Transverse colon (tissue), 4 donors: ENCODE data around the gene ICA1.

Source experiments
- POLR2A ChIP-seq: fragments of 450-650 bp; IDR thresholded peaks from one replicate; pipeline ENCODE4 v1.6.1; 2016; ENCODE audit warnings: antibody characterized with exemption, mild to moderate bottlenecking, moderate library complexity
- POLR2AphosphoS5 ChIP-seq, 3 donors: sonication (generic); formaldehyde crosslinking; IDR thresholded peaks; one replicate each; pipeline ENCODE4 v1.6.1; 2016; ENCODE audit warnings: antibody characterized with exemption in 3 of 3
- TF ChIP-seq, protein P1 (sequence below), 5 experiments: fragments of 200-600 bp in 3 of 5; fragments of 450-650 bp in 2 of 5; sonication (generic) in 3 of 5; IDR thresholded peaks; 1 replicate in 2 of 5; 2 replicates in 3 of 5; pipeline ENCODE4 v1.5.1; 2016 to 2017; ENCODE audit warnings: antibody characterized with exemption in 5 of 5, inconsistent platforms in 3 of 5, mild to moderate bottlenecking in 2 of 5, moderate library complexity in 1 of 5

DNA sequence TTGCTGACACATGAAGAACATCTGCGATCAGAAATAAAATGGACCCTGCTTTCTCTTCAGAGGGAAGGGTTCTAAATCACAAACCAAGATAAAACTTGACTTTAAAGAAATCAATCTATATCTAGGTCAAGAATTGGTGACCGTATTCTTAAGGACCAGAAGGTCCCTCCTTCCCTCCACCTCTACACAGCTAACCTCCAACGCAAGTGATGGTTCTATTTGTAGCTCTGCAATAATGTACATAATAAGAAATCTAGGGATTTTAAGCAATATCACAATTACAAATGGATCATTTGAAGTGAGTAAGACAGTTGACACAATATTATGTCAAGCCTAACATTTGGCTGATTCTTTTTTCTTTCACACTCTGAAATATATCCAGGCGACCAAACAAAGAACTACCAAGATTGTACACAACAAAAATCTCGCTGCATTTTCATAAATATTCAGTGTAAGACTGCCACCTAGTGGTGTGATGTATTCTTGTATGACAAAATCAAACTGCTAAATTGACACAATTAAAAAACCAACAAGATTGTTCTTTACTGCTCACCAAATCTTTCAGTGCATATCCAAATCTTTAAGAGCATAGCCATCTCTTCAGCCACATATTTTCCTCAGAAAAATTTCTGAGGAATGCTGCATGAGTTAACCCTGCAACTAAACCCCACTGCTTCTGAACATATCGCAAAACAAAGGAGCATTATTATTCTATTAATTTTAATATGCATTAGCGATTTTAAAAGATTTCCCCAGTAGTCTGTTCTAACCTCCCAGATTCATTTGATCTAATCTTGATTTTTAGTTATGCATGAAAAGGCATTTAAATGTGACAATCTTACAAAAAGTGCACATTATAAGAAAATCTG is 44.5 kb downstream of the ICA1 start:
- TF ChIP-seq, protein P1, sequence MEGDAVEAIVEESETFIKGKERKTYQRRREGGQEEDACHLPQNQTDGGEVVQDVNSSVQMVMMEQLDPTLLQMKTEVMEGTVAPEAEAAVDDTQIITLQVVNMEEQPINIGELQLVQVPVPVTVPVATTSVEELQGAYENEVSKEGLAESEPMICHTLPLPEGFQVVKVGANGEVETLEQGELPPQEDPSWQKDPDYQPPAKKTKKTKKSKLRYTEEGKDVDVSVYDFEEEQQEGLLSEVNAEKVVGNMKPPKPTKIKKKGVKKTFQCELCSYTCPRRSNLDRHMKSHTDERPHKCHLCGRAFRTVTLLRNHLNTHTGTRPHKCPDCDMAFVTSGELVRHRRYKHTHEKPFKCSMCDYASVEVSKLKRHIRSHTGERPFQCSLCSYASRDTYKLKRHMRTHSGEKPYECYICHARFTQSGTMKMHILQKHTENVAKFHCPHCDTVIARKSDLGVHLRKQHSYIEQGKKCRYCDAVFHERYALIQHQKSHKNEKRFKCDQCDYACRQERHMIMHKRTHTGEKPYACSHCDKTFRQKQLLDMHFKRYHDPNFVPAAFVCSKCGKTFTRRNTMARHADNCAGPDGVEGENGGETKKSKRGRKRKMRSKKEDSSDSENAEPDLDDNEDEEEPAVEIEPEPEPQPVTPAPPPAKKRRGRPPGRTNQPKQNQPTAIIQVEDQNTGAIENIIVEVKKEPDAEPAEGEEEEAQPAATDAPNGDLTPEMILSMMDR (IDR thresholded peaks at IDR 0.05): peak; percentile 70 to 81 (median 77)
- no peak for TF ChIP-seq POLR2AphosphoS5 (IDR thresholded peaks at IDR 0.05)
- no peak for TF ChIP-seq POLR2A
